Astrocyte of the spinal cord (primary cell): ENCODE results near the gene STPG3.

Experiments used
- DNase-seq: peaks from one replicate; pipeline ENCODE4 v3.0.0; 2011; ENCODE audit warnings: low read depth, low spot score
- H3K4me3 ChIP-seq: 2 replicates; pipeline ENCODE4 v1.5.1; 2011; ENCODE audit warnings: low read depth, mild to moderate bottlenecking, low read length, moderate library complexity
- in situ Hi-C: cut with HindIII; loops from 2 replicates; pipeline ENCODE4 v1.10.0; 2017; ENCODE audit warnings: low sequenced_read_pairs
- TF ChIP-seq, protein P1 (sequence below): IDR thresholded peaks from 2 replicates; pipeline ENCODE4 v1.5.1; 2012; ENCODE audit warnings: low read depth, mild to moderate bottlenecking, low read length, inconsistent platforms

STPG3 gene

DNA sequence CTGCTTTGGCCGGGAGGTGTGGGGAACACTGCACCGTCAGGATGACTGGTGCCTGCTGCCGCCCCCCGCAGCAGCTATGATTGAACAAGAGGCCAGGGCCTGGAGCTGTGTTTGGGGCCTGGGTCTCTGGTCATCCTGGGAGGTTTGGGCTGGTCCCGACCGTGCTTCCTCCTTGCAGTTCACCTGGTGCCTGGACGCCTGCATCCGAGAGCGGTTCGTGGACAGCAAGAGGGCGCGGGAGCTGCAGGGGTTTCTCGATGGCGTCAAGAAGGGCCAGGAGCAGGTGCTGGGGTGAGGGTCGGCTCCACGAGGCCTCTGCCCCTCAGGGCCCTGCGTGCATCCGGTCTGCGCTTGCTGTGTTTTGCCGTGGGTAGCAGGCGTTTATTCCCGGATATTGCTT is 13.0 kb downstream of the STPG3 start:
- in situ Hi-C loops = no loop called here
- no peak for DNase-seq
- TF ChIP-seq, protein P1, sequence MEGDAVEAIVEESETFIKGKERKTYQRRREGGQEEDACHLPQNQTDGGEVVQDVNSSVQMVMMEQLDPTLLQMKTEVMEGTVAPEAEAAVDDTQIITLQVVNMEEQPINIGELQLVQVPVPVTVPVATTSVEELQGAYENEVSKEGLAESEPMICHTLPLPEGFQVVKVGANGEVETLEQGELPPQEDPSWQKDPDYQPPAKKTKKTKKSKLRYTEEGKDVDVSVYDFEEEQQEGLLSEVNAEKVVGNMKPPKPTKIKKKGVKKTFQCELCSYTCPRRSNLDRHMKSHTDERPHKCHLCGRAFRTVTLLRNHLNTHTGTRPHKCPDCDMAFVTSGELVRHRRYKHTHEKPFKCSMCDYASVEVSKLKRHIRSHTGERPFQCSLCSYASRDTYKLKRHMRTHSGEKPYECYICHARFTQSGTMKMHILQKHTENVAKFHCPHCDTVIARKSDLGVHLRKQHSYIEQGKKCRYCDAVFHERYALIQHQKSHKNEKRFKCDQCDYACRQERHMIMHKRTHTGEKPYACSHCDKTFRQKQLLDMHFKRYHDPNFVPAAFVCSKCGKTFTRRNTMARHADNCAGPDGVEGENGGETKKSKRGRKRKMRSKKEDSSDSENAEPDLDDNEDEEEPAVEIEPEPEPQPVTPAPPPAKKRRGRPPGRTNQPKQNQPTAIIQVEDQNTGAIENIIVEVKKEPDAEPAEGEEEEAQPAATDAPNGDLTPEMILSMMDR = no peak
- no peak overlapping the region for H3K4me3 ChIP-seq

DNA sequence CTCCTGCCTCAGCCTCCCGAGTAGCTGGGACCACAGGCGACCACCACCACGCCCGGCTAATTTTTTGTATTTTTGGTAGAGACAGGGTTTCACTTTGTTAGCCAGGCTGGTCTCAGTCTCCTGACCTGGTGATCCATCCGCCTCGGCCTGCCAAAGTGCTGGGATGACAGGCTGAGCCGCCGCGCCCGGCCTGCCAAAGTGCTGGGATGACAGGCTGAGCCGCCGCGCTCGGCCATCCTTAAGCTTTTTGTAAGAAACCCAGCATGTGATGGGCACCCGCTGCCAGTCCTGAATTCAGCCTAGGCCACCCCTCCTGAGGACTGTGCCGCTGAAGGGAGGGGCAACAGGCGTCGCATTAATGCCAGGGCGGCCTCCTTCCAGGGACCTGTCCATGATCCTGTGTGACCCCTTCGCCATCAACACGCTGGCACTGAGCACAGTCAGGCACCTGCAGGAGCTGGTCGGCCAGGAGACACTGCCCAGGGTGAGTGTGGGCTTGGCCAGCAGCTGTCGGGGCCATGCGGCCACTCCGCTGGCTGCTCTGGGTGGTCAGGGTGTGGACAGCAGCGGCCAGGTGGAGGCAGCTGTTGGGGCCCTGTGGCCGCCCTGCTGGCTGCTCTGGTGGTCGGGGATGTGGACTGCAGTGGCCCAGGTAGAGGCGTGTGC is 14.5 kb downstream of the STPG3 start:
- H3K4me3 ChIP-seq = no peak overlapping the region
- DNase-seq = no peak
- TF ChIP-seq, protein P1 = no peak
- in situ Hi-C loops = no loop called here

DNA sequence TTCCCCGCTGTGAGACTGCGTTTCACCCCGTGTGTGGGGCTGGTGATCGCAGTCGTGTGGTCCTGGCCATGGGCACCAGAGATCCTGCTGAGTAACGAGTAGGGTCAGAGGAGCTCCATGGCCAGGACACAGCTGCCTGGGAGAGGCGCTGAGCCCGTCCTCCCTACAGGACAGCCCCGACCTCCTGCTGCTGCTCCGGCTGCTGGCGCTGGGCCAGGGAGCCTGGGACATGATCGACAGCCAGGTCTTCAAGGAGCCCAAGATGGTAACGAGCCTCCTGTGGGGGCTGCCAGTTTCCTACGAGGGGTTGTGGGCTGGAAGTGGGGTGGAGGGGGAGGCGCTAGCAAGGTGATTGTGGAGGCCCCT is 15.1 kb downstream of the STPG3 start:
- in situ Hi-C loops = no loop called here
- TF ChIP-seq, protein P1 = no peak
- DNase-seq = no peak
- no peak overlapping the region for H3K4me3 ChIP-seq

DNA sequence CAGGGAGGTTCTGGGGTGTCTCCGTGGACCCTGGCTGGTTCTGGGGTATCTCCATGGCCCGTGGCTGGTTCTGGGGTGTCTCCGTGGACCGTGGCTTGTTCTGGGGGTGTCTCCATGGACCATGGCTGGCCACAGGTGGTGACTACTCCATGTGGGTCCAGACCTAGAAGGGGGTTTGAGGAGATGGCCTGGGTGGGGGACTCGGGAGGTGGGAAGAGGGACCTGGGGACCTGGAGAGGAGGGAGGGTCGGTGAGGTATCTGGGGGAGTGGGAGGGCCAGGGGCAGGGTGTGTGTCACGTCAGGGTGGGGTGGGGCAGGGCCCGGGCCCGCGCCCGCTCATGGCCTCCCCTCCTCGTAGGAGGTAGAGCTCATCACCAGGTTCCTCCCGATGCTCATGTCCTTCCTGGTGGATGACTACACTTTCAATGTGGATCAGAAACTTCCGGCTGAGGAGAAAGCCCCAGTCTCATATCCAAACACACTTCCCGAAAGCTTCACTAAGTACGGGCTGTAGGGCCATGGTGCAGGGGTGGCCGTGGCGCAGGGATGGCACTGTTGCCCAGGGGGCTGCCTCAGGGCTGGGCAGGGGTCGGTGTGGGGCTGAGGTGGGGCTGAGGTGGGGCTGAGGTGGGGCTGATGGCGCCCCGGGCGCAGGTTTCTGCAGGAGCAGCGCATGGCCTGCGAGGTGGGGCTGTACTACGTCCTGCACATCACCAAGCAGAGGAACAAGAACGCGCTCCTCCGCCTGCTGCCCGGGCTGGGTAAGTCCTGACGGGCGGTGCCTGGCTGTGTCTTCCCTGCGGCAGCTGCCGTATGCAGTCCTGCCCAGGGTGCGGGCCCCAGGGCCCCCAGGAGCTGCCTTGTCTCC is 15.7 kb downstream of the STPG3 start:
- DNase-seq = no peak
- in situ Hi-C loops = no loop called here
- TF ChIP-seq, protein P1 = no peak
- no peak overlapping the region for H3K4me3 ChIP-seq

DNA sequence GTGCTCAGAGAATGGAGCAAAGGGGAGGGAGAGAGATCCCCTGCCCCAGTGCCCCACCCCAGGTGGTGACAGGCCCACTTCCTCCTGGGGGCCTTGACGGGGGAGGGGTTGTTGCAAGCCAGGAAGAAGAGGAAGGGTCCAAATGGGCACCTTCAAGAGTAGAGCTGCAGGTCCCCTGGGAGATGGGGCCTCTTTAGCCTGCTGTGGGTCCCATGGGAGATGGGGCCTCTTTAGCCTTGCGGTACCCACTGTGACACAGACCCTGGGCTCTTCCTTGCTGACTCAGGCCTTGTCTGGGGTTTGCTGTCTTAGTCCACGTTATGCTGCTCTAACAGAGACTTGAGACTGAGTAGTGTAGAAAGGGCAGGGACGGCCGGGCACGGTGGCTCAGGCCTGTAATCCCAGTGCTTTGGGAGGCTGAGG is 16.9 kb downstream of the STPG3 start:
- in situ Hi-C loops = no loop called here
- TF ChIP-seq, protein P1 = no peak

DNA sequence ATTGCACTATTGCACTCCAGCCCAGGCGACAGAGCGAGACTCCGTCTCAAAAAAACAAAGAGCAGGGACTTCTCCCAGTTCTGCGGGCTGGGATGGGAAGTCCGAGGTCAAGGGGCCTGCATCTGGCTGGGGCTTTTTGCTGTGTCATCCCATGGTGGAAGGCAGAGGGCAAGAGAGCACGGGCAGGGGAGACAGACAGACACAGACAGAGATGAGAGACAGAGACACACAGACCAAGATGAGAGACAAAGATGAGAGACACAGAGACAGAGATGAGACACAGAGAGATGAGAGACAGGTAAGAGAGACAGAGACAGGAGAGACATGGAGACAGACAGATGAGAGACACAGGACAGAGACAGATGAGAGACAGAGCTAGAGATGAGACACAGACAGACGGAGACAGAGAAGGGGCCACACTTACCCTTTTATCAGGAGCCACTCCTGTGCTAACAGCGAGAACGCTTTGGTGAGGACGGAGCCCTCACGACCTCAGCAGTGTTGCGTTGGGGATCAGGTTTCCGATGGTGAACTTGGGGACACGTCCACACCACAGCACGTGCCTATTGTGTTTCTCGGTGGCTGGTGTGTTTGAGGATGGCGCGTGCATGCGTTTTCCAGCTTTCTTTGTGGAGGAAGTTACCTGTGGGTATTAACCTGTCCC is 17.6 kb downstream of the STPG3 start:
- in situ Hi-C loops = no loop called here
- no peak for DNase-seq

More for the DNA sequence above, 16.9 kb downstream of the STPG3 start:
- DNase-seq = no peak
- no peak overlapping the region for H3K4me3 ChIP-seq

More for the DNA sequence above, 17.6 kb downstream of the STPG3 start:
- H3K4me3 ChIP-seq = no peak overlapping the region
- TF ChIP-seq, protein P1 = no peak
